Measurements from ENCODE around the gene RO60. TPM values are rescaled to one million over a fixed set of nuclear protein-coding genes. Genes with fewer than 3 reads are reported as not detected.

RO60 gene
- total and polyA plus RNA-seq, 2 of the 13 experiments (the other 11 are each of a cell fraction or from before 2014, with no cell fraction given), result 20.3 to 53.7 TPM

DNA sequence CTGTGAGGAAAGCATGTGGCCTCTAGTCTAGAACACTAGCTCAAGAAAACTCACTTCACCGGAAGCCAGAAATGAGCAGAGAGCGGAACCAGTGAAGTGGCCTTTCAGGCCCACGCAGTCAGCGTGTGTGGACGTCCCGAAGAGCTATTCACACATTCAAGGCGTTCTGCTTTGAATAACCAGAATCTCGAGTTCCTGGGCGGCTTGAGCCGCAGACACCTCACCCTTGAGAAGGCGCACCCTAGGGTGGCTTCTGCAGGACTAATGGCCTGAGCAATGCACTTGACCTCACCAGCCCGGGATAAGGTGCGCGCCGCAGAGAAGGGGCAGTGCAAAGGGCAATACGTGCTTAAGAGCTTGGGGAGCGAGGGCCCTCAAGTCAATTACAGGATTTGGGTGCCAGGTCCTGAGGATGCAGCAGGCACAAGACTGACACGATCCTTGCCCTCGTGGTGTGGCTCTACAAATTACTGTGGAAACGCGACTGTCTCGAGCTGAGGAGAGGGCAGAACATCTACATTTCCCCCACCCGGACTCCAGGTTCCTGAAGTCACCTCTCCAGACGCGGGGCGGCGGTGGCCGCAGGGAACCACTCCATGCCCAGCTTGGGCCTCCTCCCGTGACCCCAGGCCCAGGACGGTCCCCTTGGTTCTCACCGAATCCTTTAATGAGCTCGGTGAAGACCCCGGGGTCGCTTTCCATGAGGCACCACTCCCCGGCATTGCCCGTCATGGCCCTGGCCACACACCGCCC, 707 bp upstream of the RO60 start:
- ChIA-PET POLR2A (interaction anchor here (0.8 to 2.0 kb wide), 13 partner anchors 11 to 252 kb away, joined by 3 to 23 read pairs (median 5); partner anchors contain the start of genes CDC73 and GLRX2), CTCF (ENCODE audit: low intra/inter-chr PET ratio, low total read pairs) (no interaction called here)
- peak overlapping the region; percentile 94 for H3K27ac ChIP-seq (ENCODE audit: extremely low read length, insufficient read depth, low read length)
- TSS peak; percentile 66 for BruUV-seq (replicated peaks)
- no peaks in the 10 kb centered on the region for H3K36me3 ChIP-seq (replicated peaks in 1 of 2; ENCODE audit: control insufficient read depth in 1 of 2, insufficient read depth in 2 of 2, low read length in 2 of 2)
- peak; percentile 38 for ATAC-seq
- peak overlapping the region; percentile 82 for H3K4me2 ChIP-seq (ENCODE audit: low read depth, low read length)
- H3K79me2 ChIP-seq (ENCODE audit: insufficient read depth, low read length), result peaks cover 90% of the 10 kb centered on the region
- 7% methylated on average over 8 of the region's 37 CpGs for WGBS (ENCODE audit: low lambda C conversion rate)
- H3K9ac ChIP-seq (ENCODE audit: insufficient read depth, low read depth, low read length), result peak overlapping the region; percentile 97
- peak overlapping the region; percentile 92 to 99 (median 94) for H3K4me3 ChIP-seq (replicated peaks in 1 of 3; ENCODE audit: insufficient read depth in 1 of 3, low read depth in 2 of 3, low read length in 3 of 3)
- peaks cover 11% of the 10 kb centered on the region; the same call in 1 of the 2 replicates for H4K20me1 ChIP-seq (ENCODE audit: insufficient read depth, low read length)
- peak; percentile 68 for FAIRE-seq
- in situ Hi-C loops (cut with HindIII; ENCODE audit: extremely low pct_ligation_motif_present, low pct_unique_long_range_greater_than_20kb) (no loop called here), intact Hi-C loops (cut with micrococcal nuclease; ENCODE audit: unreplicated experiment) (loop anchor here (1.0 kb wide), 2 partner anchors 22 to 64 kb away; partner anchors contain the start of gene CDC73)
- peaks cover 38% of the 10 kb centered on the region for H3K4me1 ChIP-seq (ENCODE audit: insufficient read depth, low read length)
- H2AFZ ChIP-seq (ENCODE audit: low read length), result peak overlapping the region; percentile 73
- peaks cover 0 to 2% of the 10 kb centered on the region in 2 experiments; a peak in 1 of 5 replicates for H3K27me3 ChIP-seq (ENCODE audit: control insufficient read depth in 1 of 2, insufficient read depth in 2 of 2, low read length in 2 of 2)
- no peaks in the 10 kb centered on the region for H3K9me3 ChIP-seq (ENCODE audit: low read length)
- peak; percentile 35 for DNase-seq (ENCODE audit: low spot score)
- TF ChIP-seq DR1 (CRISPR knock-in tag; IDR thresholded peaks at IDR 0.05) (no peak), ETV5 (CRISPR knock-in tag; IDR thresholded peaks at IDR 0.05; ENCODE audit: borderline replicate concordance) (peak; percentile 68; the same call in 1 of the 2 replicates), SNAPC2 (CRISPR knock-in tag; IDR thresholded peaks at IDR 0.05) (0 out of 2 replicates have a peak, but pooled peaks have one; percentile 2), GATAD1 (CRISPR knock-in tag; IDR thresholded peaks at IDR 0.05) (peak; percentile 24; the same call in 1 of the 2 replicates), ZNF607 (CRISPR knock-in tag; IDR thresholded peaks at IDR 0.05; ENCODE audit: borderline replicate concordance) (0 out of 2 replicates have a peak, but pooled peaks have one; percentile 9), TGIF2 (CRISPR knock-in tag; IDR thresholded peaks at IDR 0.05) (peak; percentile 38; the same call in 1 of the 2 replicates), ZNF788 (CRISPR knock-in tag; IDR thresholded peaks at IDR 0.05; ENCODE audit: borderline replicate concordance) (peak; percentile 0; the same call in 1 of the 2 replicates), ELF3 (CRISPR knock-in tag; IDR thresholded peaks at IDR 0.05) (0 out of 2 replicates have a peak, but pooled peaks have one; percentile 8), ARNT2 (CRISPR knock-in tag; IDR thresholded peaks at IDR 0.05; ENCODE audit: low read depth) (no peak)
- TF ChIP-seq, protein P1, sequence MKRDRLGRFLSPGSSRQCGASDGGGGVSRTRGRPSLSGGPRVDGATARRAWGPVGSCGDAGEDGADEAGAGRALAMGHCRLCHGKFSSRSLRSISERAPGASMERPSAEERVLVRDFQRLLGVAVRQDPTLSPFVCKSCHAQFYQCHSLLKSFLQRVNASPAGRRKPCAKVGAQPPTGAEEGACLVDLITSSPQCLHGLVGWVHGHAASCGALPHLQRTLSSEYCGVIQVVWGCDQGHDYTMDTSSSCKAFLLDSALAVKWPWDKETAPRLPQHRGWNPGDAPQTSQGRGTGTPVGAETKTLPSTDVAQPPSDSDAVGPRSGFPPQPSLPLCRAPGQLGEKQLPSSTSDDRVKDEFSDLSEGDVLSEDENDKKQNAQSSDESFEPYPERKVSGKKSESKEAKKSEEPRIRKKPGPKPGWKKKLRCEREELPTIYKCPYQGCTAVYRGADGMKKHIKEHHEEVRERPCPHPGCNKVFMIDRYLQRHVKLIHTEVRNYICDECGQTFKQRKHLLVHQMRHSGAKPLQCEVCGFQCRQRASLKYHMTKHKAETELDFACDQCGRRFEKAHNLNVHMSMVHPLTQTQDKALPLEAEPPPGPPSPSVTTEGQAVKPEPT (CRISPR knock-in tag; IDR thresholded peaks at IDR 0.05; ENCODE audit: low read depth), result 0 out of 2 replicates have a peak, but pooled peaks have one; percentile 5
- TF ChIP-seq, protein P2, sequence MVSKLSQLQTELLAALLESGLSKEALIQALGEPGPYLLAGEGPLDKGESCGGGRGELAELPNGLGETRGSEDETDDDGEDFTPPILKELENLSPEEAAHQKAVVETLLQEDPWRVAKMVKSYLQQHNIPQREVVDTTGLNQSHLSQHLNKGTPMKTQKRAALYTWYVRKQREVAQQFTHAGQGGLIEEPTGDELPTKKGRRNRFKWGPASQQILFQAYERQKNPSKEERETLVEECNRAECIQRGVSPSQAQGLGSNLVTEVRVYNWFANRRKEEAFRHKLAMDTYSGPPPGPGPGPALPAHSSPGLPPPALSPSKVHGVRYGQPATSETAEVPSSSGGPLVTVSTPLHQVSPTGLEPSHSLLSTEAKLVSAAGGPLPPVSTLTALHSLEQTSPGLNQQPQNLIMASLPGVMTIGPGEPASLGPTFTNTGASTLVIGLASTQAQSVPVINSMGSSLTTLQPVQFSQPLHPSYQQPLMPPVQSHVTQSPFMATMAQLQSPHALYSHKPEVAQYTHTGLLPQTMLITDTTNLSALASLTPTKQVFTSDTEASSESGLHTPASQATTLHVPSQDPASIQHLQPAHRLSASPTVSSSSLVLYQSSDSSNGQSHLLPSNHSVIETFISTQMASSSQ (IDR thresholded peaks at IDR 0.05; ENCODE audit: low read depth), result no peak
- TF ChIP-seq, protein P2 (CRISPR knock-in tag; IDR thresholded peaks at IDR 0.05; ENCODE audit: borderline replicate concordance), result no peak
- TF ChIP-seq, protein P3, sequence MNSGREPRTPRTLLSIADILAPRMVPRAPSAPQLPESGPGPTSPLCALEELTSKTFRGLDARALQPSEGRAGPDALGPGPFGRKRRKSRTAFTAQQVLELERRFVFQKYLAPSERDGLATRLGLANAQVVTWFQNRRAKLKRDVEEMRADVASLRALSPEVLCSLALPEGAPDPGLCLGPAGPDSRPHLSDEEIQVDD (CRISPR knock-in tag; IDR thresholded peaks at IDR 0.05; ENCODE audit: borderline replicate concordance), result no peak
- TF ChIP-seq, protein P4, sequence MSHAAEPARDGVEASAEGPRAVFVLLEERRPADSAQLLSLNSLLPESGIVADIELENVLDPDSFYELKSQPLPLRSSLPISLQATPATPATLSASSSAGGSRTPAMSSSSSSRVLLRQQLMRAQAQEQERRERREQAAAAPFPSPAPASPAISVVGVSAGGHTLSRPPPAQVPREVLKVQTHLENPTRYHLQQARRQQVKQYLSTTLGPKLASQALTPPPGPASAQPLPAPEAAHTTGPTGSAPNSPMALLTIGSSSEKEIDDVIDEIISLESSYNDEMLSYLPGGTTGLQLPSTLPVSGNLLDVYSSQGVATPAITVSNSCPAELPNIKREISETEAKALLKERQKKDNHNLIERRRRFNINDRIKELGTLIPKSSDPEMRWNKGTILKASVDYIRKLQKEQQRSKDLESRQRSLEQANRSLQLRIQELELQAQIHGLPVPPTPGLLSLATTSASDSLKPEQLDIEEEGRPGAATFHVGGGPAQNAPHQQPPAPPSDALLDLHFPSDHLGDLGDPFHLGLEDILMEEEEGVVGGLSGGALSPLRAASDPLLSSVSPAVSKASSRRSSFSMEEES (CRISPR knock-in tag; IDR thresholded peaks at IDR 0.05), result 0 out of 2 replicates have a peak, but pooled peaks have one; percentile 19

Data from HepG2 (cell line).